GM10847 (cell line): Measurements from ENCODE around the gene SPATS2L.

ENCODE experiments used
- POLR2A ChIP-seq: IDR thresholded peaks from 2 replicates; pipeline ENCODE4 v1.6.1; 2011; ENCODE audit not compliant: insufficient read length; ENCODE audit errors: extremely low read depth

Gene SPATS2L

GRCh38 chr2:200306196-200306930 lies at the start of gene SPATS2L:
TSS of gene SPATS2L (plus strand) at chr2:200306693. CDS start at chr2:200389245, 82,552 bp downstream.
- TF ChIP-seq POLR2A: no peak

- TF ChIP-seq POLR2A: no peak
Measured at GRCh38 chr2:200257570-200257969, 48.9 kb upstream of the SPATS2L start.

- no peak for TF ChIP-seq POLR2A
Measured at GRCh38 chr2:200258081-200258480, 48.4 kb upstream of the SPATS2L start.

GRCh38 chr2:200258881-200259576 lies 47.5 kb upstream of the SPATS2L start:
- no peak for TF ChIP-seq POLR2A

- no peak for TF ChIP-seq POLR2A
Measured at GRCh38 chr2:200259577-200259957, 46.9 kb upstream of the SPATS2L start.

GRCh38 chr2:200262047-200262446 lies 44.4 kb upstream of the SPATS2L start:
- no peak for TF ChIP-seq POLR2A

- no peak for TF ChIP-seq POLR2A
Measured at GRCh38 chr2:200263279-200263678, 43.2 kb upstream of the SPATS2L start.

GRCh38 chr2:200264631-200265030 lies 41.9 kb upstream of the SPATS2L start:
- no peak for TF ChIP-seq POLR2A

GRCh38 chr2:200266406-200266805 lies 40.1 kb upstream of the SPATS2L start:
- no peak for TF ChIP-seq POLR2A

GRCh38 chr2:200267350-200267749 lies 39.1 kb upstream of the SPATS2L start:
- no peak for TF ChIP-seq POLR2A

- no peak for TF ChIP-seq POLR2A
Measured at GRCh38 chr2:200270732-200271131, 35.8 kb upstream of the SPATS2L start.

GRCh38 chr2:200272320-200272719 lies 34.2 kb upstream of the SPATS2L start:
- TF ChIP-seq POLR2A: no peak

GRCh38 chr2:200274116-200275075 lies 32.1 kb upstream of the SPATS2L start:
- no peak for TF ChIP-seq POLR2A

- TF ChIP-seq POLR2A: no peak
Measured at GRCh38 chr2:200275295-200276013, 31.0 kb upstream of the SPATS2L start.

- no peak for TF ChIP-seq POLR2A
Measured at GRCh38 chr2:200276472-200276871, 30.0 kb upstream of the SPATS2L start.
